ENCODE data around the gene FLOT2. TPM values are rescaled to one million over a fixed set of nuclear protein-coding genes. Genes with fewer than 3 reads are reported as not detected.

FLOT2 gene
- total RNA-seq, 4 donors from 2014 or later: 38.7 to 117 (median 45.6) TPM

DNA sequence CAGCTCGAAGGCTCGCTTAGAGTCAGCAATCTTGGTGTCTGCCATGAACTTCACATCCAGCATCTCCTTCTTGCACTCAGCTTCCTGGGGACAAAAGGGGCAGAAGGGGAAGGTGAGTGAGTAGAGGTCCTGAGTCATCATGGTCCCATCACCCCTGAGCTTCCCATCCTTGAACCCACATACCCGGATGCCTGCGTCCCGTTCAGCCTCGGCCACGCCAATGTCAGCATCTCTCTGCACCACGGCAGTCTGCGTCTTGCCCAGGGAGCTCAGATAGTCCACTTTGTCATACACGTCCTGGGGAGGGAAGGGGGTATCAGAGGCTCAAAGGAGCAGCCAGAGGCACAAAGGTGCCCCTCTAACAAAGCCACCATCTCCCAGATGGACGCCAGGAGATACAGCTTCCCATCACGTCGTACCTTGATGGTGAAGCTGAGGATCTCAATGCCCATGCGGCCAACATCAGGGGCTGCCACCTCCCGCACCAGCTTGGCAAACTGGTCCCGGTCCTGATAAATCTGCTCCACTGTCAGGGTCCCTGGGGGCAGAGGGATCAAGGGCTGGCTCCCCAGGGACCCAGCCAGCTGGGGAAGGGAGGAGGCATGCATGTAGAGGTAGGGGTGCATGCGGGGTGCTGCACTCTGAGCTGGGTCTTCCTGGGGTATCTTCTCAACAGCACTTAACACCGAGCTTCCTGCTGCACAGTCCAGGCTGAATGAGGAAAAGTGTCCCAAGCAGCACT lies 15.2 kb downstream of the FLOT2 start:
- DNase-seq (ENCODE audit: low spot score in 2 of 2): no peak
- intact Hi-C loops (cut with DNase I; ENCODE audit: low total_unique reads): no loop called here
- TF ChIP-seq, protein P1, sequence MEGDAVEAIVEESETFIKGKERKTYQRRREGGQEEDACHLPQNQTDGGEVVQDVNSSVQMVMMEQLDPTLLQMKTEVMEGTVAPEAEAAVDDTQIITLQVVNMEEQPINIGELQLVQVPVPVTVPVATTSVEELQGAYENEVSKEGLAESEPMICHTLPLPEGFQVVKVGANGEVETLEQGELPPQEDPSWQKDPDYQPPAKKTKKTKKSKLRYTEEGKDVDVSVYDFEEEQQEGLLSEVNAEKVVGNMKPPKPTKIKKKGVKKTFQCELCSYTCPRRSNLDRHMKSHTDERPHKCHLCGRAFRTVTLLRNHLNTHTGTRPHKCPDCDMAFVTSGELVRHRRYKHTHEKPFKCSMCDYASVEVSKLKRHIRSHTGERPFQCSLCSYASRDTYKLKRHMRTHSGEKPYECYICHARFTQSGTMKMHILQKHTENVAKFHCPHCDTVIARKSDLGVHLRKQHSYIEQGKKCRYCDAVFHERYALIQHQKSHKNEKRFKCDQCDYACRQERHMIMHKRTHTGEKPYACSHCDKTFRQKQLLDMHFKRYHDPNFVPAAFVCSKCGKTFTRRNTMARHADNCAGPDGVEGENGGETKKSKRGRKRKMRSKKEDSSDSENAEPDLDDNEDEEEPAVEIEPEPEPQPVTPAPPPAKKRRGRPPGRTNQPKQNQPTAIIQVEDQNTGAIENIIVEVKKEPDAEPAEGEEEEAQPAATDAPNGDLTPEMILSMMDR (IDR thresholded peaks at IDR 0.05): no peak
- TF ChIP-seq POLR2A (IDR thresholded peaks at IDR 0.05): no peak
- no peak overlapping the region for H3K4me3 ChIP-seq (ENCODE audit: low read depth, poor library complexity, severe bottlenecking)
- WGBS, 2 donors: 94% methylated on average over 16 to 18 of the region's 18 CpGs

DNA sequence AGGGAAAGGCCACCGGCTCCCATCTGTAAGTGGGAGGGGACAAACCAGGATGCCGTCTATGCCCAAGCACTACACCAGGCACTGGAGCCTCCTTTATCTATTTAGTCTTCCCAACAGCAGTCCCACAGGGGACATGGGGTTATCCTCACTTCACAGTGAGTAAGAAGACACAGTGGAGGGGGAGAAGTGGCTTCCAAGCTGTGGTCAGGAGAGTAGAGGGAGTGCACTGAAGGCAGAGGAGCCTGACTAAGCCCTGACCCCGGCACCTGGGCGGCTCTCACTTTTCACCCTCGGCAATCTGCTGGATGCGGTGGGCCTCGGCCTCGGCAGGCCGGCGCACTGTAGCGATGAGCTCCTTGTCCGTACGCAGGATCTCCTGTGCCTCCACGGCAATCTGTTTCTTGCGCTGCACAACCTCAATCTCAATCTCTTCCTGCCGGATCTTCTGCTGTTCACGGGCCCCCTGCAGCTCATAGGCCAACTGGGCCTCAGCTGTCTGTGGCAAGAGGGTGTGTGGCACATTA lies 15.9 kb downstream of the FLOT2 start:
- WGBS, 2 donors: 94% methylated on average over 17 of the region's 17 CpGs
- TF ChIP-seq, protein P1 (IDR thresholded peaks at IDR 0.05): no peak
- no peak for TF ChIP-seq POLR2A (IDR thresholded peaks at IDR 0.05)
- intact Hi-C loops (cut with DNase I; ENCODE audit: low total_unique reads): no loop called here
- H3K4me3 ChIP-seq (ENCODE audit: low read depth, poor library complexity, severe bottlenecking): no peak overlapping the region
- DNase-seq (ENCODE audit: low spot score in 2 of 2): no peak

DNA sequence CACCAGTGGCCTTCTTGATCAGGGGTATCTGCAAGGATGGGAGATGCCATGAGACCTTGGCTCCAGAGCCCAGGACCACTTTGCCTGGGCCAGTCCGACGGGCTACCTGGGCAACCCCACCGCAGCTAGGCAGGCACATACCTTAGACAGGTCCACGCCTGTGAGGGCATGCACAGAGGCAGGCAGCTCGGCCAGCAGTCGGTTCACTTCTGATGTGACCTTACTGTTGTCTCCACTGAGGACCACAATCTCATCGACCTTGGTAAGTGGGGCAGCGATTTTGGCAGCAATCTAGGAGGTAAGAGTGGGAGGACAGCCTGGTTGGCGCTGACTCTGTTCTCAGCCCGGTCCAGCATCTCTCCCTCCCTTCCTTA lies 17.0 kb downstream of the FLOT2 start:
- intact Hi-C loops (cut with DNase I; ENCODE audit: low total_unique reads): no loop called here
- no peak overlapping the region for H3K4me3 ChIP-seq (ENCODE audit: low read depth, poor library complexity, severe bottlenecking)
- no peak for DNase-seq (ENCODE audit: low spot score in 2 of 2)
- WGBS, 2 donors: 83 to 92% methylated on average over 3 to 10 of the region's 10 CpGs
- TF ChIP-seq, protein P1 (IDR thresholded peaks at IDR 0.05): no peak
- no peak for TF ChIP-seq POLR2A (IDR thresholded peaks at IDR 0.05)

DNA sequence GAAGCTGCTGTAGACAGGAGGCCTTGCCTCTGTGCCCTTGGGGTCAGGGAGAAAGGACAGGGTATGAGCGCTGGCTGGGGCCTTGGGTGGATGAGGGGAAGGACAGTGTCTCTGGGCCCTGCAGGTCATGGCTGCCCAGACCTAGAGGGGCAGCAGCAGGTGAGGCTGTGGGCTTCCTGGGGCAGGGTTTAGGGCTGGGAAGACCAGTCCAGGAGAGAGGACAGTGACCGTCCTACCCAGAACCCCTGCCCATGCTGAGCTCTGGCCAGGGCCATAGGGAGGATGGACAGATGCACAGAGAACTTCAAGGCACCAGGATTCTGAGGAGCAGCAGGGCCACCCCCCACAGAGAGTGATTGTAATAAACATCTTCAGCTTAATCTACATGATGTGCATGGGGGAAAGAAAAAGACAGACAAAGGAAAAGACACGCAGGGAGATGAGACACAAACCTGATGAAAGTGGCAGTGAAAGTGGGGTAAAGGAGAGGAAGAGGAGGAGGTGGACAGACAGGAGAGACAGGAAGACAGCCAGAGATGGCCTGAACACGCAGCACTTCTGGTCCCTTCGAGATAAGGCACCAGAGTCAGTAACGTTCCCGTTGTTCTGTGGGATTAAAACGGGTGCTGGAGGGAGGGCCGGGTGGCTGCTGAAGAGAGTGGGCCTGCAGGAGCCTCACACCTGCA lies 17.5 kb downstream of the FLOT2 start:
- H3K4me3 ChIP-seq (ENCODE audit: low read depth, poor library complexity, severe bottlenecking): no peak overlapping the region
- 76 to 87% methylated on average over 9 of the region's 9 CpGs for WGBS, 2 donors
- intact Hi-C loops (cut with DNase I; ENCODE audit: low total_unique reads): no loop called here
- TF ChIP-seq, protein P1 (IDR thresholded peaks at IDR 0.05): no peak
- TF ChIP-seq POLR2A (IDR thresholded peaks at IDR 0.05): no peak
- no peak for DNase-seq (ENCODE audit: low spot score in 2 of 2)

DNA sequence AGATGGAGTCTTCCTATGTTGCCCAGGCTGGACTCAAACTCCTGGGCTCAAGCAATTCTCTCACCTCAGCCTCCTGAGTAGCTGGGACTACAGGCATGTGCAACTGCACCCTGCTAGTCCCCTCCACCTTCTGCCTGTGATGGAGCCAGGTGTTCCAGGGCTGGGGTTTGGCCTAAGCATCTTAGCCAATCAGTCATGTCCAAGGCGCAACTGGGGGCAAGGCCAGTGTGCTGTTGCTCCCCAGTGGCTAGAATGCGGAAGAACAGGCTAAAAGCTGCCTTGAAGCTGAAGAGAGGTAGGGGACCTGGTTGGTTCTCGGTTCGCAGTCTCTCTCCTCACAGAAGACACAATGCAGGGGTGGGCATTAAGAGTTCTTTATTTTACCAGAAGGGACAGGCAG lies 18.6 kb downstream of the FLOT2 start:
- no peak overlapping the region for H3K4me3 ChIP-seq (ENCODE audit: low read depth, poor library complexity, severe bottlenecking)
- 77 to 89% methylated on average over 4 of the region's 4 CpGs for WGBS, 2 donors
- DNase-seq (ENCODE audit: low spot score in 2 of 2): no peak
- TF ChIP-seq, protein P1 (IDR thresholded peaks at IDR 0.05): no peak
- no peak for TF ChIP-seq POLR2A (IDR thresholded peaks at IDR 0.05)
- intact Hi-C loops (cut with DNase I; ENCODE audit: low total_unique reads): no loop called here

Measured in lower leg skin (tissue), 4 donors.